AG20443 (cell line): ENCODE measurements around the gene NFATC4.
"Not testable (repeated sequence)": the region's sequence is repeated elsewhere in the genome, so short reads cannot be mapped to it uniquely, and the experiment has no call there.

ENCODE experiments used
- DNase-seq: peaks from one replicate; pipeline ENCODE4 v3.0.0; 2012; ENCODE audit warnings: low spot score, mixed read lengths

The NFATC4 gene

DNA sequence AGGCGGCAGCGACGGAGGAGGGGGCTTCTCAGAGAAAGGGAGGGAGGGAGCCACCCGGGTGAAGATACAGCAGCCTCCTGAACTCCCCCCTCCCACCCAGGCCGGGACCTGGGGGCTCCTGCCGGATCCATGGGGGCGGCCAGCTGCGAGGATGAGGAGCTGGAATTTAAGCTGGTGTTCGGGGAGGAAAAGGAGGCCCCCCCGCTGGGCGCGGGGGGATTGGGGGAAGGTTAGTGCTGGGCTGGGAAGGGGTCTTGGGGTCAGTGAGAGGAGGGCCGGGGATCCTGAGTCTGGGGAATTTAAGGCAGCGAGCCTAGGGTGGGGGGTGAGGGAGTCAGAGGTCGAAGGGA, 203 bp downstream of the NFATC4 start:
- no peak for DNase-seq

DNA sequence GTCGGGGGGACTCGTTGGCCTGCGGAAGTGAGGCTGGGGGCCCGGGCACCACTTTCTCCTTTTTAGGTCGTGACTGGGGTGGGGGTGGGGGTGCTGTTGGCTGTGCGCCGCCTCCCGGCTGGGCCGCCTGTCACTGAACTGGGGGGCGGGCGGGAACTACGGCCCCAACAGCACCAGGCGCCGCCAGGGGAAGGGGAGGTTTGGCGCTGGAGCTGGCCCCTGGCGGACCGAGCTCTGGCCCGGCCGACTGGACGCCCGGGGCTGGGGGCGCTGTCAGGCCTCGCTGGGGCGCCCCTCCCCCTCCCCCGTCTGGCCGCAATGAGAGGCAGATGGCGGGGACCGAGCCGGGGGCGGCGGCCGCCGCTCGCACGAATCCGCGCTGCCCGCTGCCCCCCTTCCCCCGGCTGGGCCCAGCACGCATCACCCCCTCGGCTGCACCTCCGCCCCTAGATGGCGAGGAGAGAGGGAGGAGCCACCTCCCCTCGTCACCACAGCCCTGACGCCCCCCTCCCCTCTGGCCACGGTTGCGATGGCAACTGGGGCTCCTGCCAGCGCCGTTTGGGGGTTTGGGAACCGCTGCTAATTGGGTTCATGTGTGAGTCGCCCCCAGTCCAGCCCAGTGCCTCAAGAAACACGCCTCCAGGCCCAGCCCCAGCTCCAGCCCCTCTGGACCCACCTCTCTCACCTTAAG, 723 bp downstream of the NFATC4 start:
- peak; percentile 95 for DNase-seq

DNA sequence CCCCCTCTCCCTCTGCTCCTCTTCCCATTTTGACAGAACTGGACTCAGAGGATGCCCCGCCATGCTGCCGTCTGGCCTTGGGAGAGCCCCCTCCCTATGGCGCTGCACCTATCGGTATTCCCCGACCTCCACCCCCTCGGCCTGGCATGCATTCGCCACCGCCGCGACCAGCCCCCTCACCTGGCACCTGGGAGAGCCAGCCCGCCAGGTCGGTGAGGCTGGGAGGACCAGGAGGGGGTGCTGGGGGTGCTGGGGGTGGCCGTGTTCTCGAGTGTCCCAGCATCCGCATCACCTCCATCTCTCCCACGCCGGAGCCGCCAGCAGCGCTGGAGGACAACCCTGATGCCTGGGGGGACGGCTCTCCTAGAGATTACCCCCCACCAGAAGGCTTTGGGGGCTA, 1.5 kb downstream of the NFATC4 start:
- DNase-seq, result no peak

DNA sequence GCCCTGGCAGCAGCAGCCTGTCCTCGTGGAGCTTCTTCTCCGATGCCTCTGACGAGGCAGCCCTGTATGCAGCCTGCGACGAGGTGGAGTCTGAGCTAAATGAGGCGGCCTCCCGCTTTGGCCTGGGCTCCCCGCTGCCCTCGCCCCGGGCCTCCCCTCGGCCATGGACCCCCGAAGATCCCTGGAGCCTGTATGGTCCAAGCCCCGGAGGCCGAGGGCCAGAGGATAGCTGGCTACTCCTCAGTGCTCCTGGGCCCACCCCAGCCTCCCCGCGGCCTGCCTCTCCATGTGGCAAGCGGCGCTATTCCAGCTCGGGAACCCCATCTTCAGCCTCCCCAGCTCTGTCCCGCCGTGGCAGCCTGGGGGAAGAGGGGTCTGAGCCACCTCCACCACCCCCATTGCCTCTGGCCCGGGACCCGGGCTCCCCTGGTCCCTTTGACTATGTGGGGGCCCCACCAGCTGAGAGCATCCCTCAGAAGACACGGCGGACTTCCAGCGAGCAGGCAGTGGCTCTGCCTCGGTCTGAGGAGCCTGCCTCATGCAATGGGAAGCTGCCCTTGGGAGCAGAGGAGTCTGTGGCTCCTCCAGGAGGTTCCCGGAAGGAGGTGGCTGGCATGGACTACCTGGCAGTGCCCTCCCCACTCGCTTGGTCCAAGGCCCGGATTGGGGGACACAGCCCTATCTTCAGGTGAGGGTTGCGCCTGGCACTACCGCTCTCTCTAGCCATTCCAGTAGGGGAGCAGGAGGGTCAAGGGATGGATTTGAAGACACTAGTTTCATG, 2.1 kb downstream of the NFATC4 start:
- DNase-seq, result no peak

DNA sequence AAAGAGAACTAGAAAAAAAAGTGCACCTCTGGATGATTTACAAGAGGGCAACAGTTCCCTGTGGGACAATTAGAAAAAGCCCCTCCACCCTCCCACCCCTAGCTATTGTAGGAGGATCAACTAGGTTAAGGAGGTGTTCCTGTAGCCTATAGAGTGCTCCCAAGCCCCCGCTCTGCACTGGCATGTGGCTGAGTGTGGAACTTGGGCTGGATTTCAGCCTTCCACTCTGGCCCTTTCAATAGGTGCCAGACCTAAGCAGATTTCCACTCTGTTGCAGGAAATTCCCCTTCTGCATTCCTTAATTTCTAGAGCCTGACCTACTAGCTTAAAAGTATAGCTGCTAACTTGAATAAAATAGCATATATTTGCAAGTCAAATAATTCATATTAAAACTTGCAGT, 2.8 kb downstream of the NFATC4 start:
- DNase-seq, result no peak

DNA sequence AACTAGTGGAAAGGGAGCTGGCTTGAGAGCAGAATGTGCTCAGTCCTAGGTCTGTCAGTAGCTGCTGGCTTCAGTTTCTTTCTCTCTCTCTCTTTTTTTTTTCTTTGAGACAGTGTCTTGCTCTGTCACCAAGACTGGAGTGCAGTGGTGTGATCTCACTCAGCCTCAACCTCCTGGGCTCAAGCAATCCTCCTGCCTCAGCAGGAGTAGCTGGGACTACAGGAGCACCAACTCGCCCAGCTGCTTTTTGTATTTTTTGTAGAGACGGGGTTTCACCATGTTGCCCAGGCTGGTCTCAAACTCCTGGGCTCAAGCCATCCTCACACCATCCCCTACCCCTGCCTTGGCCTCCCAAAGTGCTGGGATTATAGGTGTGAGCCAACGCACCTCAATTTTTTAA, 3.6 kb downstream of the NFATC4 start:
- not testable (repeated sequence) for DNase-seq

DNA sequence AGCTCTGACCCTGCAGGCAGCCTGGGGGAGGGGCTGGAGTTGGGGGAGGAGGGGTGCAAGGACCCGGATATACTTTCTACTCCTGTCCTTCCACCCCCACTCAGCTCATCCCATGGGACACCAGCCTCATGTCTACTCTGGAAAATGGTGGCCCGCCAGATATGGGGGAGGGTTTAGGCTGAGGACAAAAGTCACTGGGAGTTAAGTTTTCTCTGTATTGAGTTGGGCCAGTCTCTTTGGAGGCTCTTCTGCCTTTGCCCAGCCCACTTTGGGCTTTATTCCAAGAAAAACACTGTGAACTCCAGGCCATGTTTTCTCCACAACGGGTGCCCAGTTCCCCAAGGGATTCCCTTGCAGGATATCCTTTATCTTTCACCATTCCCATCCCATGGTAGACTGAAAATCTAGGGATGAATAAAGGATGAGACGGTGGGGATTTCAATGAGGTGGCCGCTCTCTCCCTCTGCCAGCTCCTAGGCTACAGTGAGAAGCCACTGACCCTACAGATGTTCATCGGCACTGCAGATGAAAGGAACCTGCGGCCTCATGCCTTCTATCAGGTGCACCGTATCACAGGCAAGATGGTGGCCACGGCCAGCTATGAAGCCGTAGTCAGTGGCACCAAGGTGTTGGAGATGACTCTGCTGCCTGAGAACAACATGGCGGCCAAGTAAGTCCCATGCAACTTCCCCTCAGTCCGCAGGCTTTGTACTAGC, 4.9 kb downstream of the NFATC4 start:
- no peak for DNase-seq

DNA sequence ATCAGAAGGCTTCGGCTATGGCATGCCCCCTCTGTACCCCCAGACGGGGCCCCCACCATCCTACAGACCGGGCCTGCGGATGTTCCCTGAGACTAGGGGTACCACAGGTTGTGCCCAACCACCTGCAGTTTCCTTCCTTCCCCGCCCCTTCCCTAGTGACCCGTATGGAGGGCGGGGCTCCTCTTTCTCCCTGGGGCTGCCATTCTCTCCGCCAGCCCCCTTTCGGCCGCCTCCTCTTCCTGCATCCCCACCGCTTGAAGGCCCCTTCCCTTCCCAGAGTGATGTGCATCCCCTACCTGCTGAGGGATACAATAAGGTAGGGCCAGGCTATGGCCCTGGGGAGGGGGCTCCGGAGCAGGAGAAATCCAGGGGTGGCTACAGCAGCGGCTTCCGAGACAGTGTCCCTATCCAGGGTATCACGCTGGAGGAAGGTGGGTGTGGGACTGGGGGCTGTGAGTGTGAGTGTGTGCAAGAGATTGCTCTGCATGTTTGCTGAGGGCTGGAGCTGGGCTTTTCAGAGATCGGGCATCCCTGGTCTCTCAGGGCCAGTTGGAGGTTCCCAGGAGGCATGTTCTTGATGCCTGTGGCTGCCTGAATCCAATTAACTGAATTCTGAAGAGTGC, 8.6 kb downstream of the NFATC4 start:
- no peak for DNase-seq

DNA sequence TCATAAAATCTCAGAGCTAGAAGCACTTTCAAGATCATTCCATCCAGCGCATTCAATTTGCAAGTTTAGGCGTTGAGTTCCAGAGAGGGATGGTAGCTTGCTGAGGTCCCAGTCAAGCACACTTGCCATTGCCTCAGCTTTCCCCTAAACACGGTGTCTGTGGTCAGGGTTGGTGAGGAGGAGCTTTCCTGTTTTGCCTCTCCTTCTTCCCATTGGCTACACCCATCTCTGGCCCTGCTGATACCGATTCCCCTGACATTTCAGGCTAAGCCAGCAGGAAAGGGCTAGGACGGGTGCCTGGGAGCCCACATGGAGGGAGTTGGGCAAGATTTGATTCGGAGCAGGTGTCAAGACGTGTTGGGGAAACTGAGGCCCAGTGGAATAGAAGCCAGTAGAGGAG, 9.1 kb downstream of the NFATC4 start:
- DNase-seq, result no peak

DNA sequence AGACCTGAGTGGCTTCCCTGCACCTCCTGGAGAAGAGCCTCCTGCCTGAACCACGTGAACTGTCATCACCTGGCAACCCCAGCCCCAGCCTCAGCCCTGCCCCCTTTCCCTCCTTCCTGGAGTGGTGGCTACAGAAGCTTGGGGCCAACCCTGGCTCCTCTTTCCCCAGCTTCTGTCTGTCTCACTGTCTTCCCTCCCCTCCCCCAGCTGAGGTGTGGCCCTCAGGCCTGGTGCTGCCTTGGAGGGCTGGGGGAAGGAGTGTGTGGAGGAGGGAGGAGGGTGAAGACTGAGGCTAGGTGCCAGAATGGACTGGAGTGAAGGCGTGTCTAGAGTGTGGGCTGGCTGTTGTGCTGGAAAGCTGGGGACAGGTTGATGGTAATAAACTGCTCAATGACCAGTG, 9.7 kb downstream of the NFATC4 start:
- no peak for DNase-seq

DNA sequence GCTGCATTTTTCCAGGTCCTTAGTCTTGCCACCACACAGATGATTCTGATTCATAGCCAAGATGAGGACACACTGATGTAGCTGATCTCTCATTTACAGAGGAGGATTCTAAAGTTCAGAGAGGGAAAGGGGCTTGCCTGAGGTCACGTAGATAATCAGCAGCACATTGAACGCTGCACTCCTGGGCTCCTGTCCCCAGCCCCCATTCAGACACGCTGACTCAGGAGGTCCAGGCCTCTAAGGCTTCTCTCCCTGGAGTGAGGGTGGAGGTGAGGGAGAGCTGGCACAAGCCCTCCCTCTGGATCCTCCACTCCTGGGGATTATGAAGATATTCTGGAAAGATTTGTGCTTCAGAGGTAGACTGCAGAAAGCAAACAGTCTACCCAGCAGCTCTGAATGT, 10.3 kb downstream of the NFATC4 start:
- no peak for DNase-seq

DNA sequence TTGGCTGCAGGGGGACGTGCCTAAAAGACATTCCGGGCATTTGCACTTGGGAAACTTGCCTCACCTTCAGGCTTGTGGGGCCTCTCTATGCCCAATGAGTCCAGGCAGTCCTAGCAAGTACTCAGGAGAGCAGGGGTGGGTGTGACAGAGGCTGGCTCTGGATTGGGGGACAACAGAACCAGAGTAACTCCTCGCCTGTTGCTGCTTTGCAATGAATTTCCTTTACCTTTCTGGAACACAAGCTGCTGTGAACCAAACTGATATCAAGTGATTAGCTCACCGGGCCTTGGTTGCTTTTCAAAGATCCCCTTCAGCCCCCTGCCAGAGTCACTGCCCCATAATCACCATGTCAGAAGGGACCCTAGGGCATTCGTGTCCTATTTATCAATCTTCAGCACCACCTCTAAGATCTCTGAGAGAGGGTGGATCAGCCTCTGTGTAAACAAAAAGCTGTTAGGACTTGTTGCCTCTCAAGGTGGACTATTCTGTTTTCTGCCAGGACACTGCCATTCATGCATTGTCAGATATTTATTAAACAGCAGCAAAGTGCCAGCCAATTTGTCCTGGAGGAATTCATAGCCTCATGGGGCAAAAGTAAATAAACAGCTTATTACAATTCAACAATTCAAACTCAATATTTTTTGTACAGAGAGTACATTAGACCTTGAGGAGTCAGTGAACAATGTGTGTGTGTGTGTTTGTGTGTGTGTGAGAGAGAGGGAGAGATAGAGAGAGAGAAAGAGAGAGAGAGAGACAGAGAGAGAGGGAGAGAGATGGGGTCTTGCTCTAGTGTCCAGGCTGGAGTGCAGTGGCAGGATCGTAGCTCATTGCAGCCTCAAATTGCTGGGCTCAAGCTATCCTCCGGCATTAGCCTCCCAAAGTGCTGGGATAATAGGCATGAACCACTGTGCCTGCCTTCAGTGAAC, 11.3 kb downstream of the NFATC4 start:
- DNase-seq, result no peak

DNA sequence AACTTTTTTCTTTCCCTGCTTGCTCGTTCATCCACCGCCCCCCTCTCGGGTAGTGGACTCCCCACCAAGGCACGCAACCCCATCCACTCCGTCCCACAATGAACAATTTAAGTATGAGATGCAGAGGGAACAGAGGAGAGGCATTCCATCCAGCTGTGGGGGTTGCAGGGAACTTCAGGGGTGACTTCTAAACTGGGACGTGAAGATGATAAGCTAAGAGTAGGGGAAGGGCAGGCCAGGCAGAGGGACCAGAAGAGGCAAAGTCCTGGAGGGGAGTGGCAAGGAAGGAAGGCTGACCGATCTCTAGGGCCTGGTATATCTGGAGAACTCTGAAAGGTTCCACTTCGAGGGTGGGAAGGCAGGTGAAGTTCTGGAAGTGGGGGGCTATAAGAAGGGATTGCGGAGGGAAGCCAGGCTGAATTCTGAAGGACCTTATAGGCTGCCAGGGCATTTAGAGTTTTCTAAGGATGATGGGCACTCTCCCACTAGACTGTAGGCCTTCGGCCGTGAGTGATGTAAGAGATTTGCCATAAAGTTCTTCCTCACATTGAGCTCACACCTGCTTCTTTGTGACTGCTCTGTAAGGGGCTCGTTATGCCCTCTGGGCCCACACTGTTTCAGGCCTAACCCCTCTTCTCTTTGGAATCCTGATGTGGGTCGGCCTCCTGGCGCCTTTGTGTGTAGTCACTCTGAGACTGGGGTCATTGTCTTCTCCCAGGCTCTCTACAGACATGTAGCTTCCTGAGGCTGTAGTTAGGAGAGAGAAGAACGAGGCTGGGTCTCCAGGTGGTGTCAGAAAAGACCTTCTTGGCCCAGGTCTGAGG, 12.1 kb downstream of the NFATC4 start:
- DNase-seq, result no peak

DNA sequence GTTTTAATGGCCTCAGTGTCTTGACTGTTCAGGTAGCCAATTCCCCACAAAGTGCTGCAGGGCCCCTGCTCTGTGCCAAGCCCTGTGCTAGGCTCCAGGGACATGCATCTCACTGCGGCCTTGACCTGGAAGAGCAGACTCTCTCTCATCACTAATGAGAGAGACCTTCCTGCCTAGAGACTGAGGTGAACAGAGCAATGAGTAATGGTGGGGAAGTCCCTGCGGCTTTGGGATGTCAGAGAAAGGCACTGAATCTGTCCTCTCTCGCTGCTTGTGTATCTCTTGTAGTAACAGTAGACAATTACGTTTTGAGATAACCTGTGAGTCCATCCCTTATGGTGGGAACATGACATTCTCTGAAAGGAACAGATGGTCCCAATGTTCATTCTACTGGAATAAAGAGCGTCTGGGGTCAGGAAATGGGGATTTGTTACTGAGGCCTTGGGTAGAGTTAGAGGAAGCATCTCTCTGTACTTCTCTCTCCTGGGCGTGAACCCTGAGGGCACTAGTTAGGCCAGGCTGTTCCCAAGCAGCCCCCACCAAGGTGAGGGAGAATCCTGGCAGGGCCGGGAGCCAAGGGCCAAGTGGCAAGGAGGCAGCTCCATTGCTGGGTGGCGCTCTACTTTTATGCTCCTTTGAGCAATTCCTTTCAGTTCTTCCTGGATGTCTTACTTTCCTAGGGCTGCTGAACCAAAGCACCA, 13.5 kb downstream of the NFATC4 start:
- DNase-seq, result no peak

DNA sequence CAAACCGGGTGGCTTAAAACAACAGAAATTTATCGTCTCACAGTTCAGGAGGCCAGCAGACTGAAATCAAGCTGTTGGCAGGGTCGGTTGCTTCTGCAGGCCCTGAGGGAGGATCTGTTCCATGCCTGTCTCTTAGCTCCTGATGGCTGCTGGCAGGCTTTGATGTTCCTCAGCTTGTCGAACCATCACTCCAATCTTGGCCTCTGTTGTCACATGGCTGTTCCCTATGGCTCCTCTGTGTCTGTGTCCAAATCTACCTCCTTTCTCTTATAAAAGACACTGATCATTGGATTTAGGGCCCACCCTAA, 14.0 kb downstream of the NFATC4 start:
- DNase-seq, result no peak

DNA sequence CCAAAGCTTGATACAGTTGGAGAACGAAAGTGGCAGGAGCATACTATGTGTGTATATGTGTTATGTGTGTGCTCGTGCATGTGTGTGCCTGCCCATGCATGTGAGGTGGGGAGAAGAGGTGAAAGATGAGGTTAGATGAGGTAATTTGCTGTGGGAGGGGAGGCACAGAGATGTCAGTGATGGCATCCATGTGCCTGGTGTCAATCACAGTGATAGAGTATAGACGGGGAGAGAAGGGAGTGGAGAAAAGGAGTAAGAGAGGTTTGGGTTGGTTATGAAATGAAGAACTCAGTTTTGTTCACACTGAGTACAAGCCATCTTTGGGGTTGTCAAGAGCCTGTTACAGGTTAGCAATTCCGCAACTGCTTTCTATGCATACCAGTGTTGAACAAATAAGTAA, 16.2 kb downstream of the NFATC4 start:
- DNase-seq, result no peak

DNA sequence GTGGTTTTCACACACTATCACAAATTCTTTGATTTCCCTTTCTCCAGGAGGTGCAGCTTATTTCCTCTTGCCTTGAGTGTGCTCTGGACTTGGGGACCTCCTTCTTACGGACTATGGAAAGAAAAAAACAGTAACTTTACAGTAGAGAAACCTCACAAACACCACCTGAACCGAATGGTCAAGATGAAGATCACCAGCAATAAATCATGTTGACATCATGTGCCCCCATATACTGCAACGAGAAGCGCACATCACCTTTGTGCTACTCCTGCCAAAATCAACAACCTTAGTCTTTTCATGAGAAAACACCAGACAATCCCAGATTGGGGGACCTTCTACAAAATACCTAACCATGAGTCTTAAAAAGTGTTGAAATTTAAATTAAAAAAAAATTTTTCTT, 17.5 kb downstream of the NFATC4 start:
- DNase-seq, result no peak

DNA sequence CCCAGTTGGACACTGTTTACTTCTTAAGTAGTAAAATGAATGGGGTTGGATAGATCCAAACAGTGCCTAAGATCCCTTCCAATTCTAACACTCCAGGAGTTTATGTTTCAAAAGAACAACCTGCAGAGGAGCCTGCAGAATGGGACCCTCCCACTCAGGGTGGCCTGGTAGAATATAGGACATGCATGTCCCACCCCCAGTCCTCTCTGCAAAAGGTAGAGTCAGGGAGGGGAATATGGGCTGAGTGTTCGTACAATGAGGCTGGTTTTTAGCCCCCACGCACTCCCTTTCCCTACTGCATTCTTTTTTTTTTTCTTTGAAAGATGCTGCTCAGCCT, 19.0 kb downstream of the NFATC4 start:
- no peak for DNase-seq

DNA sequence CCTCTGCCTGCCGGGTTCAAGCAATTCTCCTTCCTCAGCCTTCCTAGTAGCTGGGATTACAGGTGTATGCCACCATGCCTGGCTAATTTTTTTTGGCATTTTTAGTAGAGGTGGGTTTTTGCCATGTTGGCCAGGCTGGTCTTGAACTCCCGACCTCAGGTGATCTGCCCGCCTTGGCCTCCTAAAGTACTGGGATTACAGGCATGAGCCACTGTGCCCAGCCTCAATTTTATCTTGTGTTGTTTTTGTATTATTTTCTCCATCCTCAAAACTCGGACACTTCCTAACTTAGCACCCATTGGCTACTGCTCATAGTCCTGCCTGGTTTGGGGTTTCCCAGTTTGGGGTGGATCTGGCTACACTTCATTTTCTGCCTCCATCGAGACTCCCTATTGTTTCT, 19.6 kb downstream of the NFATC4 start:
- not testable (repeated sequence) for DNase-seq

DNA sequence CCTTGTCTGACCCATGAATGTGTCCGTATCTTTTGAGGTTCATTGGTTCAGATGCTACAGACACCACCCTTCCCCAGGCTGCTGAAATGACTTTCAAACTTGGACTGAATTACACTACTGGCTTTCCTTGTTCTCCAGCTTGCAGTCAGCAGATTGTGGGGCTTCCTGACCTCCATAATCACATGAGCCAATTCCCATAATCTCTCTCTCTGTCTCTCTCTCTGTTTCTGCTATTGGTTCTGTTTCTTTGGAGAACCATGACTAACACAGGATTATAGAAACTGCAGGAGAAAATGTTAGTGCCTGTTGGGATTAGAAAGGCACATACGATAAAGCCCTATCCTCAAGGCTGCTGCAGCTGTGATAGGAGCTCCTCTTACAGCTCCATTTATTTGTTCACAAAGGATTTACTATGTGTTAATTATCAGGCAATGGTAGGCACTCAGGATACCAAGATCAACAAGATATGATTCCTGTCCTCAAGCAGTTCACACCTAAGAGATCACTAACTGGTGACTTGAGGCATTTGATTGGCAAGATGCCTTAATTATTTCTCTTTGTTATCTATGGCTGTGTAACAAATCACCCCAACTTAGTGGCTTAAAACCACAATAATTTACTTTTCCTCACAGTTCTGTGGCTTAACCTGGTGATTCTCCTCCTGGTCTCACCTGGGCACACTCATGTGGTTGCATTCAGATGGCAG, 20.6 kb downstream of the NFATC4 start:
- DNase-seq, result no peak
